HFFc6 (cell line): Measurements from ENCODE around the gene CELF2. TPM values are rescaled to one million over a fixed set of nuclear protein-coding genes. Genes with fewer than 3 reads are reported as not detected.

Source experiments
- DNase-seq: peaks from one replicate; pipeline ENCODE4 v3.0.0-alpha.2; 2018
- H3K27ac Mint-ChIP-seq: 2 replicates; pipeline ENCODE4 v1.8.0; 2020; ENCODE audit warnings: mild to moderate bottlenecking, mixed read lengths
- H3K27me3 Mint-ChIP-seq: 2 replicates; pipeline ENCODE4 v1.8.0; 2021; ENCODE audit warnings: mild to moderate bottlenecking, moderate library complexity, mixed read lengths; ENCODE audit not compliant: insufficient read depth
- H3K36me3 Mint-ChIP-seq: 2 replicates; pipeline ENCODE4 v1.8.0; 2021; ENCODE audit warnings: low read depth, mixed read lengths
- H3K4me1 Mint-ChIP-seq: 2 replicates; pipeline ENCODE4 v1.8.0; 2020; ENCODE audit warnings: low read depth, mixed read lengths
- H3K4me3 Mint-ChIP-seq: 2 replicates; pipeline ENCODE4 v1.8.0; 2020; ENCODE audit warnings: mild to moderate bottlenecking, moderate library complexity, mixed read lengths
- H3K9me3 Mint-ChIP-seq: 2 replicates; pipeline ENCODE4 v1.8.0; 2020; ENCODE audit warnings: mild to moderate bottlenecking, mixed read lengths
- CTCF ChIP-seq: fragments of 200-600 bp; sonication (generic); IDR thresholded peaks from 2 replicates; pipeline ENCODE4 v1.5.0; 2021; ENCODE audit warnings: antibody characterized with exemption, mild to moderate bottlenecking
- total RNA-seq, 6 experiments: library from RNA; stranded (reverse); fragmentation: NEBNext Ultra II Directional; extraction: Animal tissue kit (Norgen Biotek cat#: 25700); gene quantifications; 2 replicates in 1 of 6; 3 replicates in 5 of 6; pipeline ENCODE4 v1.2.3, GENCODE V29; 2021

CELF2 gene
- total RNA-seq, 6 experiments from 2014 or later = 2.7 to 5.2 (median 3.5) TPM

DNA sequence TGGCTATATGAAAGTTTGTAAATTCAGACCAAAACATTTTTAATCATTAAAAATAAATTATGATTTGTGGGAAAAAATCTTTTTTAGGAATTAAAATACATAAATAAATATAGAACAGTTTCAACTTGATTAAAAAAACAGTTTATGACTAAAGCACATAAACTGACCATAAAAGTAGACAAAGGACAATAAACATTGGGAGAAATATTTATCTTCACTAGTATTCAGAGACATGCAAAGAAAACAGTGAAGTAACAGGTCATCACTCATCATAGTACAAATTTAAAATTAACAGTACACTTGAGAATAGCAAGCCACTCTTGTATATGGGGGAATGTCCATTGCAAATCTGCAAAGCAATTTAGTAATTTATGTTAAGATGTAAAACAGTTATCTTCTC, 28.0 kb upstream of the CELF2 start:
- DNase-seq = no peak
- H3K4me3 Mint-ChIP-seq = no peak overlapping the region
- no peaks in the 10 kb centered on the region for H3K36me3 Mint-ChIP-seq
- no peak overlapping the region for H3K27ac Mint-ChIP-seq
- TF ChIP-seq CTCF = no peak
- H3K27me3 Mint-ChIP-seq = no peaks in the 10 kb centered on the region
- no peaks in the 10 kb centered on the region for H3K4me1 Mint-ChIP-seq
- H3K9me3 Mint-ChIP-seq = peaks cover 15% of the 10 kb centered on the region; the same call in 1 of the 2 replicates

GRCh38 chr10:10991144-10991543, 26.5 kb upstream of the CELF2 start:
- Mint-ChIP-seq H3K27me3 (no peaks in the 10 kb centered on the region), H3K9me3 (peaks cover 15% of the 10 kb centered on the region; the same call in 1 of the 2 replicates), H3K27ac (no peak overlapping the region), H3K4me3 (no peak overlapping the region), H3K36me3 (no peaks in the 10 kb centered on the region), H3K4me1 (no peaks in the 10 kb centered on the region)
- no peak for DNase-seq
- TF ChIP-seq CTCF = no peak

GRCh38 chr10:10992072-10992471, 25.6 kb upstream of the CELF2 start:
- Mint-ChIP-seq H3K36me3 (no peaks in the 10 kb centered on the region), H3K4me3 (no peak overlapping the region), H3K9me3 (peaks cover 15% of the 10 kb centered on the region; the same call in 1 of the 2 replicates), H3K27me3 (no peaks in the 10 kb centered on the region), H3K4me1 (no peaks in the 10 kb centered on the region), H3K27ac (no peak overlapping the region)
- no peak for DNase-seq
- TF ChIP-seq CTCF = no peak

DNA sequence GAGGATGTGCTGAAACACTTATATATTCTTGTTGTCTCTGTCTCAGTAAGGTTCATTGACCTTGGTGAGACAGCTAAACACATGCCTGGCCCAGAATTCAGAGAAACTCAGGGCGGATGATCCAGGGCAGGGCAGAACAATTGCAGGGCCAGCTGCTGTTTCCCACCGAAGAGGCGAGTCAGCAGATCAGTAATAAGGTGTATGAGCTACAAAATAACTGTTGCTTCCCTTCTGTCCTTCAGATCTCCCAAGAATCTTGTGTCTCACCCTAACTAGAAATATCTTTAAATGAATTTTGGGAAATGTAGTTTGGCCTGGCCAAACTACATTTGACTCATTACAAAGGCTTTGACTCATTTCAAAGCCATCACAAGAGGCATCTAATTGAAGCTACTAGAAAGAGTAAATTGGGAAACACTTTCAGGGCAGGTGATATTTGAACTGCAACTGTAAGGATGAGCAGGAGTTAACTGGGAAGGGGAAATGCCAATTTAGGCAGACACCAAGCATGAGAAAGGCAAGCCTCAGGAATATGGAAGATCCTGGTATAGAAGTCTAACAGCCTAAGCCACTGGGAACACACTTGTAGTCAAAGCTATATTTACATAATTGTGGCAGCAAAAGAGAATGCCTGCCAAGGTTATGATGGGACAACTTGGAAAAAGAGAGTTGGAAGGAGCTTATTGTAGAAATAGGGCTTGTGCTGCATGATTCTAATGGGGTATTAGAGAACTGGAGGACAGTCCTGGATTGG, 24.5 kb upstream of the CELF2 start:
- Mint-ChIP-seq H3K9me3 (peaks cover 19% of the 10 kb centered on the region; the same call in 1 of the 2 replicates), H3K4me1 (no peaks in the 10 kb centered on the region), H3K36me3 (no peaks in the 10 kb centered on the region), H3K4me3 (no peak overlapping the region), H3K27me3 (no peaks in the 10 kb centered on the region), H3K27ac (no peak overlapping the region)
- TF ChIP-seq CTCF = no peak
- DNase-seq = no peak

GRCh38 chr10:10993785-10994184, 23.9 kb upstream of the CELF2 start:
- no peaks in the 10 kb centered on the region; the same call in 1 of the 2 replicates for H3K27me3 Mint-ChIP-seq
- no peak overlapping the region for H3K4me3 Mint-ChIP-seq
- TF ChIP-seq CTCF = no peak

More at GRCh38 chr10:10993785-10994184, 23.9 kb upstream of the CELF2 start:
- Mint-ChIP-seq H3K4me1 (no peaks in the 10 kb centered on the region), H3K36me3 (no peaks in the 10 kb centered on the region), H3K9me3 (peaks cover 19% of the 10 kb centered on the region; the same call in 1 of the 2 replicates), H3K27ac (no peak overlapping the region)
- DNase-seq = no peak
